CD4-positive, alpha-beta memory T cell (primary cell): ENCODE measurements around the gene UVSSA. TPM values are rescaled to one million over a fixed set of nuclear protein-coding genes. Genes with fewer than 3 reads are reported as not detected.

Experiments used
- CTCF ChIA-PET: fragments of 350-600 bp; sonication (Branson Sonifier 250); formaldehyde crosslinking; loops from one replicate; lab custom pipeline; 2021; ENCODE audit warnings: inconsistent platforms; ENCODE audit not compliant: partially characterized antibody; lab: Charles Lee
- POLR2A ChIA-PET: fragments of 350-600 bp; sonication (Branson Sonifier 250); formaldehyde crosslinking; loops from one replicate; lab custom pipeline; 2021; ENCODE audit not compliant: partially characterized antibody; lab: Charles Lee
- DNase-seq, 5 donors: peaks; one replicate each; pipeline versions ENCODE4 v3.0.0 to v3.0.0-alpha.2; 2020 to 2022; ENCODE audit warnings: mixed read lengths in 1 of 5
- H3K27ac ChIP-seq: one replicate; pipeline ENCODE4 v1.7.0; 2013; ENCODE audit warnings: low read depth, low read length
- H3K27me3 ChIP-seq: 2 replicates; pipeline ENCODE4 v1.7.0; 2013; ENCODE audit warnings: mild to moderate bottlenecking, low read length, moderate library complexity; ENCODE audit not compliant: insufficient read depth
- H3K36me3 ChIP-seq: 2 replicates; pipeline ENCODE4 v1.7.0; 2013; ENCODE audit warnings: mild to moderate bottlenecking, low read length, moderate library complexity; ENCODE audit not compliant: insufficient read depth
- H3K4me1 ChIP-seq: 2 replicates; pipeline ENCODE4 v1.7.0; 2013; ENCODE audit warnings: mild to moderate bottlenecking, low read length, moderate library complexity; ENCODE audit not compliant: insufficient read depth
- H3K4me3 ChIP-seq, 2 donors: one replicate each; pipeline ENCODE4 v1.7.0; 2013; ENCODE audit warnings: low read length in 2 of 2, mild to moderate bottlenecking in 1 of 2
- H3K9me3 ChIP-seq, 2 donors: one replicate each; pipeline ENCODE4 v1.7.0; 2013; ENCODE audit warnings: low read length in 2 of 2, control low read depth in 1 of 2; ENCODE audit not compliant: control insufficient read depth in 1 of 2
- H3K27ac Mint-ChIP-seq, 7 donors: one replicate each; pipeline ENCODE4 v1.8.0; 2020 to 2021; ENCODE audit warnings: mixed read lengths in 7 of 7, mild to moderate bottlenecking in 6 of 7, inconsistent platforms in 3 of 7, moderate library complexity in 3 of 7
- H3K27me3 Mint-ChIP-seq, 2 donors: one replicate each; pipeline ENCODE4 v1.8.0; 2020 to 2021; ENCODE audit warnings: mixed read lengths in 2 of 2
- H3K36me3 Mint-ChIP-seq, 2 donors: one replicate each; pipeline ENCODE4 v1.8.0; 2020 to 2021; ENCODE audit warnings: mixed read lengths in 2 of 2, inconsistent platforms in 1 of 2, mild to moderate bottlenecking in 1 of 2
- H3K4me1 Mint-ChIP-seq, 4 donors: one replicate each; pipeline ENCODE4 v1.8.0; 2020 to 2021; ENCODE audit warnings: mixed read lengths in 4 of 4, mild to moderate bottlenecking in 1 of 4
- H3K4me3 Mint-ChIP-seq, 8 donors: one replicate each; pipeline ENCODE4 v1.8.0; 2020 to 2021; ENCODE audit warnings: mixed read lengths in 8 of 8, mild to moderate bottlenecking in 7 of 8, moderate library complexity in 6 of 8, inconsistent platforms in 3 of 8
- H3K9me3 Mint-ChIP-seq, 8 donors: one replicate each; pipeline ENCODE4 v1.8.0; 2020 to 2021; ENCODE audit warnings: mixed read lengths in 8 of 8, mild to moderate bottlenecking in 5 of 8, inconsistent platforms in 3 of 8, moderate library complexity in 1 of 8
- intact Hi-C: fragments of 100-400 bp; cut with micrococcal nuclease; formaldehyde crosslinking; loops from one replicate; pipeline ENCODE4 v1.15.1; 2023
- polyA plus RNA-seq, 2 donors: library from polyadenylated mRNA; unstranded; fragments of 300-500 nt; fragmentation: Illumina TruSeq; gene quantifications; one replicate each; pipeline ENCODE4 v1.2.3, GENCODE V29; 2021
- total RNA-seq, 2 experiments: library from RNA; stranded (reverse); gene quantifications; one replicate each; pipeline ENCODE4 v1.2.3, GENCODE V29; 2021

UVSSA gene
- total and polyA plus RNA-seq, 4 experiments from 2014 or later, result 2.4 to 44.6 (median 25.6) TPM

DNA sequence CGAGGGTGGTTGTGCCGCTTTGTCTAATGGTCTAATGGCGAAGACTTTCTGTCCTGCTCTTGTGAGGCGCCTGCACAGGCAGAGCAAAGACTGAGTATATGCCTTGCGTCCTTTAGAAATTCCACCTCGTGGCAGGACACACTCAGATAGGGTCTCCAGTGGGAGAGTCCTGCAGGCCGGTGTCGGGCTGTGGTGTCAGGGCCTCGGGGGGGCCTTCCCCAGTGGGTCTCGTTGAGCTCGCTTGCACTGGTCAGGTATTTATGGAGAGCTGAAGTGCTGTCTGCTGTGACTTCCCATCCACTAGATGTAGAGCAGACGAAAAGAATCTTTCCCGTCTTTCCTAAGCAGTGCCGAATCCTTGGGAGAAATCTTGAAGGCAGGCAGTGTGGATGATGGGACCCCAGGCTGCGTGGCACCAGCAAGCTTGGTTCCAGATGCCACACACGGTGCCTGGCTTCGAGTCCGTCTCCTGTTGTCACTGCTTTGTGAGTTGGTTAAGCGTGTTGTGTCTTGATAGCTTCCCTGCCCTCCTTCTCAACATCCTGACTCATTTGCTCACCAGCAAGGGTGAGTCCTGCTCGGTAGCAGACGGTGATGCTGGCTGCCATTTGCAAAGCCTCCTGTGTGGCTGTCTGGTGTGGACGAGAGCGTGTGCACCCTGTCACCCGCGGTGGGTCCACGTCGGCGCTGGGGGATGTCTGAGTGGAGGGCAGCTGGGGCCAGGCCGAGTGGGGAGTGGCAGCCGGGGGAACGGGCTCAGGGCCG, 36.8 kb upstream of the UVSSA start:
- peak overlapping the region in 6 of 7 donors; percentile 50 to 91 (median 64) for H3K27ac Mint-ChIP-seq
- CTCF ChIA-PET, result interaction anchor here (1.2 to 1.4 kb wide), 3 partner anchors 8 to 36 kb away, joined by 3 to 8 read pairs (median 5); no protein-coding TSS in a partner anchor
- peaks cover 47 to 75% (median 62%) of the 10 kb centered on the region in 4 donors for H3K4me1 Mint-ChIP-seq

DNA sequence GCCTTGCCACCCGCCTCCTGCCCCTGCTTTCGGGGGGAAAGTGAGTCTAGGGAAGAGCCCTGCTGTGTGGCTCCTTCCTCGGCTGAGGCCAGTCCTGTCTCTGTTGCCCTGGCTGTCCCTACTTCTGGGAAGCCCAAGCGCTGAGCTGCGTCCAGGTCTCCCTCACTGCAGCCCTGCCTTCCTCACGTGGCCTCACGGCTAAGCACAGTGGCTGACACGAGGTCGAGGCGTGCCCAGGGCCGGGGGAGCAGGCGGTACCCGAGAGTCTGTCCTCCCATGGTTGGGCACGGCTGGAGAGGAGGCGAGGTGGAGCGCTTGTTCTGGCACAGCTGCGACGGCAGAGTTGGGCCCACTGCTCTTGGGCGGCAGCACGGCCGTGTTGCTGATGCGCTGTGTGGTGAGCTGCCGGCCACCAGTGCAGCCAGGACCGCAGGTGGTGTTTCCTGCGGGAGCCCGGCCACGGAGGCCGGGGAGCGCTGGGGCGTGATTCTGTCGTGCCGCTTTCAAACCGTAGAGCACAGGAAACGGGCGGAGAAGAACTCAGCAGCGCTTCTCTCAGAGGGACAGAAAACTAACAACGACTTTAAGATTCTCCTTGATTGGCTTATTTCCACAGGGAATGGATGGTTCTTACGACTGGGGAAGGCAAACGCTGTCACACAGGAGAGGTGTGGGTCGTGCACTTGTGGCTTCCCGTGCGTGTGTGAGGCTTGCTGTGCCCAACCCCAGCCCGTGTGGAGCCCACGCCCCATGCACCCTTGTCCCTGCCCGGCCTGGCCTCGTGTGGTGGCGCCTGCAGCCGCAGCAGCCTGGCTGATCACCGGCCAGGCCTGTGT, 36.0 kb upstream of the UVSSA start:
- intact Hi-C loops, result loop anchor here (2.0 kb wide), 1 partner anchor 22 kb away; the partner anchor contains the start of gene MAEA

More for the DNA sequence above, 36.8 kb upstream of the UVSSA start:
- Mint-ChIP-seq H3K9me3 (no peaks in the 10 kb centered on the region), H3K4me3 (peak overlapping the region; percentile 51 to 84 (median 80)), H3K27me3 (no peaks in the 10 kb centered on the region), H3K36me3 (peaks cover 15 to 43% of the 10 kb centered on the region in 2 donors)
- no peak for DNase-seq
- H3K27ac ChIP-seq, result peak overlapping the region; percentile 36
- intact Hi-C loops, result loop anchor here (2.0 kb wide), 1 partner anchor 21 kb away; the partner anchor contains the start of gene MAEA
- POLR2A ChIA-PET, result interaction anchor here (1.4 to 4.9 kb wide), 5 partner anchors 16 to 109 kb away, joined by 5 to 32 read pairs (median 7); partner anchors contain the start of gene UVSSA
- peaks cover 21% of the 10 kb centered on the region for H3K36me3 ChIP-seq
- no peaks in the 10 kb centered on the region for H3K9me3 ChIP-seq
- no peaks in the 10 kb centered on the region for H3K27me3 ChIP-seq
- H3K4me3 ChIP-seq, result no peak overlapping the region
- H3K4me1 ChIP-seq, result peaks cover 59% of the 10 kb centered on the region

DNA sequence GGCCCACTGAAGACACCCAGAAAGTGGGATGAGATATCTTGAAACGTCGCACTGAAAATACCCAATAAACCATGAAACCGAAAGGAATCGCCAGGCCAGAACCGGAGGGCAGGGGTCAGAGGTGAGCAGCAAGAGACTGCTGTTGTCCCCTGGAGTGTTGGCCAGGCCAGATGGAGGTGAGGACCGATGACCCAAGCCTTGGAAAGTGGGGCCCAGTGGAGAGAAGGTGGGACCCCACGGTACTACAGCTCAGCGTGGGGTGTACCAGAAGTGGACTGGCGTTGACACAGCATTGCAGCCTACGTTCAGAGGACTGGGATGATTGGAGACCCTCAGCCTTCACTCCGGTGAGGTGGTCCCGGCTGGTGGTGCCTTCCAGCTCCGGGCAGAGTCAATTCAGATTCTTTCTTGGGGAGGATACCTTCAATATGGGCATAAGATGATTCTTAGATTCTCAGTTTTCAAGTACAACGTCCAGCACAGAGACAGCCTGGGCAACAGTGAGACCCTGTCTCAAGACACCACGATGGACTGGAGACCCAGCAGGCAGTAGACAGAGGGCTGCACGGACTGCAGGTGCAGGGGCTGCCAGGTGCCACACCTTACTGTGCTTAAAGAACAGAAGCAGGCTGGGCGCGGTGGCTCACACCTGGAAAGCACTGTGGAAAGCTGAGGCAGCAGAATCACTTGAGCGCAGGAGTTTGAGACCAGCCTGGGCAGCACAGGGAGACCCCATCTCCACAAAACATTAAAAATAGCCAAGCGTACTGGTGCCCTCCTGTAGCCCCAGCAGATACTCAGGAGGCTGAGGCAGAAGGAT, 34.0 kb upstream of the UVSSA start:
- Mint-ChIP-seq H3K36me3 (peaks cover 17 to 47% of the 10 kb centered on the region in 2 donors), H3K9me3 (peaks cover 0 to under 1% (median 0%) of the 10 kb centered on the region in 8 donors), H3K27ac (peak overlapping the region in 5 of 7 donors; percentile 6 to 72 (median 61)), H3K4me3 (no peak overlapping the region), H3K4me1 (peaks cover 34 to 55% (median 44%) of the 10 kb centered on the region in 4 donors), H3K27me3 (no peaks in the 10 kb centered on the region)
- H3K4me1 ChIP-seq, result peaks cover 51% of the 10 kb centered on the region
- H3K27ac ChIP-seq, result no peak overlapping the region
- ChIA-PET POLR2A (interaction anchor here (0.6 kb wide), 1 partner anchor 330 kb away, joined by 3 read pairs; no protein-coding TSS in a partner anchor), CTCF (interaction anchor here (1.5 kb wide), 1 partner anchor 45 kb away, joined by 3 read pairs; no protein-coding TSS in a partner anchor)
- no peak overlapping the region for H3K4me3 ChIP-seq
- no peak for DNase-seq
- H3K27me3 ChIP-seq, result no peaks in the 10 kb centered on the region
- H3K36me3 ChIP-seq, result peaks cover 39% of the 10 kb centered on the region
- no peaks in the 10 kb centered on the region for H3K9me3 ChIP-seq
- intact Hi-C loops, result no loop called here

More for the DNA sequence above, 36.0 kb upstream of the UVSSA start:
- ChIA-PET POLR2A (interaction anchor here (2.4 to 4.9 kb wide), 3 partner anchors 19 to 109 kb away, joined by 7 to 32 read pairs (median 21); partner anchors contain the start of gene UVSSA), CTCF (interaction anchor here (1.2 to 1.5 kb wide), 3 partner anchors 8 to 43 kb away, joined by 3 to 8 read pairs (median 5); no protein-coding TSS in a partner anchor)
- H3K27ac Mint-ChIP-seq, result peak overlapping the region; percentile 80 to 92 (median 87)
- peak overlapping the region; percentile 6 for H3K27ac ChIP-seq
- H3K27me3 ChIP-seq, result no peaks in the 10 kb centered on the region
- no peaks in the 10 kb centered on the region for H3K9me3 Mint-ChIP-seq
- H3K4me3 Mint-ChIP-seq, result peak overlapping the region; percentile 67 to 82 (median 72)
- peak overlapping the region in 1 of 2 donors; percentile 6 for H3K4me3 ChIP-seq
- H3K4me1 ChIP-seq, result peaks cover 53% of the 10 kb centered on the region
- peaks cover 45 to 69% (median 58%) of the 10 kb centered on the region in 4 donors for H3K4me1 Mint-ChIP-seq
- H3K36me3 ChIP-seq, result peaks cover 25% of the 10 kb centered on the region
- peaks cover 15 to 45% of the 10 kb centered on the region in 2 donors for H3K36me3 Mint-ChIP-seq
- no peaks in the 10 kb centered on the region for H3K9me3 ChIP-seq
- peak; percentile 35 to 65 (median 51) for DNase-seq
- no peaks in the 10 kb centered on the region for H3K27me3 Mint-ChIP-seq

DNA sequence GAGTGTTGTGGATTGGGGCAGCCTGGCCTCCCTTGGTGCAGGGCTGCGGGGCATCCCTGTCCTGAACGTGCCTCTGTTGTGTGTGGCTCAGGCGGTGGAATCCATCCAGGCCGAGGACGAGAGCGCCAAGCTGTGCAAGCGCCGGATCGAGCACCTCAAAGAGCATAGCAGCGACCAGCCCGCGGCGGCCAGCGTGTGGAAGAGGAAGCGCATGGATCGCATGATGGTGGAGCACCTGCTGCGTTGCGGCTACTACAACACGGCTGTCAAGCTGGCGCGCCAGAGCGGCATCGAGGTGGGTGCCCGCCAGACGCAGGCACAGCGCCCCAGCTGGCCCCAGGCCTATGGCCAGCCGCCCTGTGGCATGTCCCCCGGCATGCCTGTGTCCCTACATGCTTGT, 31.7 kb upstream of the UVSSA start:
- Mint-ChIP-seq H3K9me3 (peaks cover 0 to 5% (median 0%) of the 10 kb centered on the region in 8 donors), H3K4me1 (peaks cover 20 to 38% (median 27%) of the 10 kb centered on the region in 4 donors), H3K27ac (no peak overlapping the region), H3K27me3 (no peaks in the 10 kb centered on the region), H3K4me3 (no peak overlapping the region), H3K36me3 (peaks cover 28 to 55% of the 10 kb centered on the region in 2 donors)
- DNase-seq, result no peak
- Histone ChIP-seq H3K4me3 (no peak overlapping the region), H3K36me3 (peaks cover 43% of the 10 kb centered on the region), H3K4me1 (peaks cover 28% of the 10 kb centered on the region), H3K27me3 (no peaks in the 10 kb centered on the region), H3K9me3 (no peaks in the 10 kb centered on the region), H3K27ac (no peak overlapping the region)
- POLR2A ChIA-PET, result interaction anchor here (1.0 to 1.5 kb wide), 2 partner anchors 15 to 31 kb away, joined by 5 to 9 read pairs; partner anchors contain the start of gene UVSSA
- CTCF ChIA-PET, result no interaction called here
- intact Hi-C loops, result no loop called here

DNA sequence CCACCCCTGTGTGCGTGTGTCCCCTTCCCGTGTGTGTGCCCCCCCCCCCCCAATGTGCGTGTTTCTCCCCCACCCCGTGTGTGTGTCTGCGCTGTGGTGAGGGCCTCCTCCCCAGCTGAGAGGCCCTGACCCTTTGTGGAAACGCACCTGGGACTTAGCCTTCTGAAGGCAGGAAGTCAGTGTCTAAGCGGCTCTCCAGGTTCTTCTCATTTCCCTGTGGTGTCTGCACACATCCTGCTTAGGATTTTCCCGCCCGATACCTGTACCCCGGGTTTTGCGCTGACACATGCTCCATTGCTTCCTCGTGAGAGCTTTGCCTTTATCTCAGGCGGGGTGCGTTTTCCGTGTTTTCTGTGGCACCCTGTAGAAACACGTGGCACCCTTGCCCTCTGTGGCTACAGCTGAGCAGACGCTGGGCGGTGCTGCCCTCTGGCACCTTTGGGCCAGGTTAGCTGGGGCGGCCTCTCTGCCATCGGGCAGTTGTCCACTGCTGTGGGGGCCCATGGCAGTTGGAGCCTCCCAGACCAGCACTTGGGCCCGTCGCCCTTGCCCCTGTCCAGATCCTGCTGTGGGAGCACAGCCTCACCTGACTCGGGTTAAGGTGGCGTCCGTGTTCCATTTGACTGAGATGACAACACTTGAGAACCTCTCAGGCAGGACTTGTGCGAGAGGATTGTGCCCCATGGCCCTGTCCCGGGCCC, 31.0 kb upstream of the UVSSA start:
- Mint-ChIP-seq H3K27ac (peak overlapping the region in 3 of 7 donors; percentile 60 to 74 (median 74)), H3K4me3 (peak overlapping the region in 1 of 8 donors; percentile 53), H3K27me3 (no peaks in the 10 kb centered on the region), H3K36me3 (peaks cover 32 to 60% of the 10 kb centered on the region in 2 donors), H3K4me1 (peaks cover 20 to 32% (median 25%) of the 10 kb centered on the region in 4 donors), H3K9me3 (peaks cover 0 to 5% (median 0%) of the 10 kb centered on the region in 8 donors)
- Histone ChIP-seq H3K27me3 (no peaks in the 10 kb centered on the region), H3K4me3 (no peak overlapping the region), H3K36me3 (peaks cover 43% of the 10 kb centered on the region), H3K4me1 (peaks cover 21% of the 10 kb centered on the region), H3K27ac (peak overlapping the region; percentile 9), H3K9me3 (no peaks in the 10 kb centered on the region)
- DNase-seq, result no peak
- intact Hi-C loops, result no loop called here
- CTCF ChIA-PET, result no interaction called here
- POLR2A ChIA-PET, result interaction anchor here (1.0 kb wide), 1 partner anchor 14 kb away, joined by 5 read pairs; no protein-coding TSS in a partner anchor
